ENCODE data around the gene NXN.

Gene NXN

DNA sequence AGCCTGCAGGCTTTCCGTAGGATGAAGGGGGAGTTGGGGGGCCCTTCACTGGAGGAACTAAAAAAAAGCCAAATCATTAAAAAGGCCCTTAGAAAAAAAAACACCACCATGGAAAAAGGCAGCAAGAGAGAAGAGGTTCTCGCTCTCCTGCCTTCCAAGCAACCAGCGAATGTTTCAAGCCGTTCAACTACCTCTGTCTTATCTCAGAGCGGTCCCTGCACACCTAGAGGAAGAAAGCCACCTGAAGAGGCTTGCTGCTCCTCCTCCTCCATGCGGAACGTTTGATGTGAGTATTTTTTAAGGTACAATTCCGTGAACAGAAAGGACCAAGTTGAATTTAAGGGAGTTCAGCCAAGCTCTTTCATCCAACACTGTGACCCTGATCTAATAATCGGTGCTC is 9.2 kb downstream of the NXN start:
- TF ChIP-seq, protein P1, sequence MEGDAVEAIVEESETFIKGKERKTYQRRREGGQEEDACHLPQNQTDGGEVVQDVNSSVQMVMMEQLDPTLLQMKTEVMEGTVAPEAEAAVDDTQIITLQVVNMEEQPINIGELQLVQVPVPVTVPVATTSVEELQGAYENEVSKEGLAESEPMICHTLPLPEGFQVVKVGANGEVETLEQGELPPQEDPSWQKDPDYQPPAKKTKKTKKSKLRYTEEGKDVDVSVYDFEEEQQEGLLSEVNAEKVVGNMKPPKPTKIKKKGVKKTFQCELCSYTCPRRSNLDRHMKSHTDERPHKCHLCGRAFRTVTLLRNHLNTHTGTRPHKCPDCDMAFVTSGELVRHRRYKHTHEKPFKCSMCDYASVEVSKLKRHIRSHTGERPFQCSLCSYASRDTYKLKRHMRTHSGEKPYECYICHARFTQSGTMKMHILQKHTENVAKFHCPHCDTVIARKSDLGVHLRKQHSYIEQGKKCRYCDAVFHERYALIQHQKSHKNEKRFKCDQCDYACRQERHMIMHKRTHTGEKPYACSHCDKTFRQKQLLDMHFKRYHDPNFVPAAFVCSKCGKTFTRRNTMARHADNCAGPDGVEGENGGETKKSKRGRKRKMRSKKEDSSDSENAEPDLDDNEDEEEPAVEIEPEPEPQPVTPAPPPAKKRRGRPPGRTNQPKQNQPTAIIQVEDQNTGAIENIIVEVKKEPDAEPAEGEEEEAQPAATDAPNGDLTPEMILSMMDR (IDR thresholded peaks at IDR 0.05): no peak

DNA sequence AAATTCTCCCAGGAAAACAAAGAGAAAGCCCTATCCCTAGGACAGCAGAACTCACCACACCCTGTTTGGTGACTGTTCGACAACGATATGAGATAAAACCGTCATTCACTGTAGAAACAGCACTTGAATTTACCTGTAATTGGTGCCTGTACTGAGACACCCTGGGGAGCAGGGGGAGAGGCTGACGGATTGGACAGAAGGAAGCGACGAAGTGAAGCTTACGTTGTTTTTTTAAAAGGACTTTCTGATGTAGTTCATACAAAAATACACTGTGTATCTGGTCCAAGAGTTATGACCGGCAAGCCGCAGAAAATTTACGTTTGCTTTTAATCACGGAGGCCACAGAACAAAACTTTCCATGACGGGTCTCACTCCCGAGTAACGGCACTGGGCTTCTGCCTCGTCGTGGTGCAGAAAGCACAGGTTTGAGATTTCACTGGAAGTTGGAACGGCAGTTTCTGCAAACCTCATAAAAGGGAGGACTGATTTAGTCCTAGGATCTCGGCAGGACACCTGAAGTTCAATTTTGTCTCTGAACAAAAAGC is 9.7 kb downstream of the NXN start:
- TF ChIP-seq, protein P1 (IDR thresholded peaks at IDR 0.05): no peak

DNA sequence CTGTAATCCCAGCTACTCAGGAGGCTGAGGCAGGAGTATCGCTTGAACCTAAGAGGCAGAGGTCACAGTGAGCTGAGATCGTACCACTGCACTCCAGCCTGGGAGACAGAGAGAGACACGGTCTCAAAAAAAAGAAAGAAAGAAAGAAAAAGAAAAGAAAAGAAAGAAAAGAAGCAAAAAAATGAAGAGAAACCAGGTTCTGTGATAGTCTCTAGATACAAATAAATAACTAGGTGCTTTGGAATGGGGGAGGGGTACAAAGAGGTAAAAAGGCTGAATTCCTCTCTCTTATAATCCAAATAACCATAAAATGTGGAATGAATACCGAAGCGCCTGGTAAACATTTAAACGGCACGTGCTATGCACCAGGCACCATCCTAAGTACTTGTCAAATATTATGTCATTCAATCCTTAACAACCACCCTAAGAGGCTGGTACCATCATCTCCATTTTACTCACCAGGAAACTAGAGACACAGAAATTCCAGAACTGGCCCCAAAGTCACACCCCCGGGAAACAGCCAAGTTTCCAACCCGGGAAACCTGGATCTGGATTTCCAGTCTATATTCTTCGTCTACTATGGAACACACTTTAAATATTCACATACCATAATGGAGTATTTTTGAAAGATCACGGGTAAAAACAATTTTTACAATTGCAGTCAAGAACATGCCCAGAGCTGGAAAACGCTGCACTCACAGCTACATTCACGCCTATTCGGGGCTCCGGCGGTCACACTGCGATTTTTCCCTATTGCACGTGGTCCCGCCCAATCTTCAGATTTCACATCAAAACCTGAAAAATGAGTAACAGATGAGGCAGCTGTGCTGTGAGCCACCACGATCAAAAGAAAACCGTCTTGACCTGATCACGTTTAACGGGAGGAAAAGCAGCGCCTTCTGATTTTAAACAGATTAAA is 10.5 kb downstream of the NXN start:
- TF ChIP-seq, protein P1 (IDR thresholded peaks at IDR 0.05): no peak

DNA sequence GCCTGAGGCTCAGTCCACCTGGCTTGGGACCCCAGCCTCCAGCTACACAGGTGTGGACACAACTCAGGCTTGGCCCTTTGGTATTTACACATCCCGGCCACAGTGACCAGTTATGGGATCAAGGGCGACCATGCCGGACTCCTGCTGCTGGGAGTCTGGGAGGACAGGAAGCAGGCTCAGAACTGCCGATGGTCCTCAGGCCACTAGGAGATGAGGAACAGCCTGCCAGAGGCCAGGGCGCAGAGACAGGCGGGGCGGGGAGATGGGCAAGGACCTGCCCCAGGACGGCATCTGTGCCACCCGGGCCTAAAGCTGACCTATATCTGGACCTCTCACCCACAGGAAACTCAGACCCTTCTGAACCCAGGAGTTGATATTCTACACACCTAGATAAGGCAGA is 12.5 kb downstream of the NXN start:
- TF ChIP-seq, protein P1 (IDR thresholded peaks at IDR 0.05): no peak

DNA sequence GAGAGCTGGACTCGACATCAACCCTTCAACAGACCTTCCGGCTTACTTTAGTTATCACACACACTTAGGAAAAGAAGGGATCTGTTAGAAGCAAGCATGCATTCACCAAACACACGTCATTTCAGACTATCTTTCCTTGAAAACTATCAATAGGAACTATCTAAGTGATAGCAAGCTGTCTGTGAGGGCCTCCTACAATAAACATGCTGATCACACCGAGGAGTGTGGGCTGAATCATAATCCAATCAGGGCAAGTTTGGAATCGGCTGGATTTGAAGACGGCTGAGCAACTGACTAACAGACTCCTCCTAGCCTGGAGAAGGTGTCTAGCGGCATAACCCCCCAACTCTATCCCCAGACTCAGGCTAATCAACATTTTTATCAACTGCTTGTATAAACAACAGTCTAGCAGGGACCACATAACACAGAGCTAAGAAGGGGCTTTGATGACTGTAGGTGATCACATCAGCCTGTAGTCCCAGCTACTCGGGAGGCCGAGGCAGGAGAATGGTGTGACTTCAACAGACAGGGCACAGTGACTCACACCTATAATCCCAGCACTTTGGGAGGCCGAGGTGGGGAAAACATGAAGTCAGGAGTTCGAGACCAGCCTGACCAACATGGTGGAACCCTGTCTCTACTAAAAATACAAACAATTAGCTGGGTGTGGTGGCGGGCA is 14.1 kb downstream of the NXN start:
- TF ChIP-seq, protein P1 (IDR thresholded peaks at IDR 0.05): no peak

DNA sequence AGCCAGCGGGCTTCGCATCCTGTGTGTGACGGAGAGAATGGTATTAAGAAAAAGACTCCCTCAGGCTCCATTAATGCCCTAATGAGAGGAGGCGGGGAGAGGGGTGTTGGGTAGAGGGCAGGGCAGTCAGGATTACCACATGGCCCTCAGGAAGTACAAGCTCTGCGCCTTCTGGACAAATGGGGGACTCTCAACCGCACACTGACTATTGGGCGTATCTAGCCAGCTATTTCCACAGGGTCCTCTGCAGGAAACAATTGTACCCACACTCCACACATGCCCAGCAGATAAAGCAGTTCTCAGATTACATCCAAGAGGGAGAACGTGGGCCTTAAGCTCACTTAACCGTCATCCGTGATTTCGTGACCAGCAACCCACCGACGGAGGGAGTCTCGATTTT is 14.7 kb downstream of the NXN start:
- TF ChIP-seq, protein P1 (IDR thresholded peaks at IDR 0.05): no peak

DNA sequence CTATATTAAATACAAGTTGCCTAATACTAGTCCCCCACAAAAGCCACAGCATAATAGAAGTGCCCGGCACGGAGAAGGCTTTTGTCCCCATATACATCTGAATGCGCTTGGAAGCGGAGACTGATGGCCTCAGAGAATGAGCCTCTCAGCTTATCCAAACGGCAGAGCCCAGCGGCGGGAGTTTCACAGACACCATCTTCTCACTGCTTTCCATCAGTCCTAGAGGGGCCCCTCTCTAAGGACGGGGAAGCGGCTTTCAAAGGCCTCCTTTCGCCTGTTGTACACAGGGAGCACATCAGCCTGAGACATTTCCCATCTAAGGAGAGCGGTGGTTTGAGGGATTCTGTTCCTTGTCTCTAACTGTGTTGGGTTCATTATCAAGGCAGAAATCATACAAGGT is 16.9 kb downstream of the NXN start:
- TF ChIP-seq, protein P1 (IDR thresholded peaks at IDR 0.05): no peak

Data from LNCAP (cell line).